Activated CD4-positive, alpha-beta T cell treated with anti-CD3 and anti-CD28 coated beads, Interleukin-2, amount 10 ng/mL, durations not matched to agents 24 days and 14 days (primary cell): ENCODE data around the gene HSD17B1. TPM values are rescaled to one million over a fixed set of nuclear protein-coding genes. Genes with fewer than 3 reads are reported as not detected.

ENCODE experiments used
- DNase-seq: peaks from one replicate; pipeline ENCODE4 v3.0.0; 2022
- H3K27ac Mint-ChIP-seq: one replicate; pipeline ENCODE4 v1.8.0; 2022; ENCODE audit warnings: mild to moderate bottlenecking, mixed read lengths
- H3K27me3 Mint-ChIP-seq: one replicate; pipeline ENCODE4 v1.8.0; 2022; ENCODE audit warnings: mixed read lengths
- H3K36me3 Mint-ChIP-seq: one replicate; pipeline ENCODE4 v1.8.0; 2022; ENCODE audit warnings: low read depth, mild to moderate bottlenecking, mixed read lengths
- H3K4me1 Mint-ChIP-seq: one replicate; pipeline ENCODE4 v1.8.0; 2021; ENCODE audit warnings: mixed read lengths
- H3K4me3 Mint-ChIP-seq: one replicate; pipeline ENCODE4 v1.8.0; 2022; ENCODE audit warnings: mild to moderate bottlenecking, moderate library complexity, mixed read lengths
- H3K9me3 Mint-ChIP-seq: one replicate; pipeline ENCODE4 v1.8.0; 2021; ENCODE audit warnings: mixed read lengths
- intact Hi-C: fragments of 100-400 bp; cut with micrococcal nuclease; formaldehyde crosslinking; loops from one replicate; pipeline ENCODE4 v1.15.1; 2023
- total RNA-seq: library from RNA; stranded (reverse); gene quantifications from 2 replicates; pipeline ENCODE4 v1.2.3, GENCODE V29; 2022

Gene HSD17B1
- total RNA-seq, 1 donor from 2014 or later: 0.42 TPM

DNA sequence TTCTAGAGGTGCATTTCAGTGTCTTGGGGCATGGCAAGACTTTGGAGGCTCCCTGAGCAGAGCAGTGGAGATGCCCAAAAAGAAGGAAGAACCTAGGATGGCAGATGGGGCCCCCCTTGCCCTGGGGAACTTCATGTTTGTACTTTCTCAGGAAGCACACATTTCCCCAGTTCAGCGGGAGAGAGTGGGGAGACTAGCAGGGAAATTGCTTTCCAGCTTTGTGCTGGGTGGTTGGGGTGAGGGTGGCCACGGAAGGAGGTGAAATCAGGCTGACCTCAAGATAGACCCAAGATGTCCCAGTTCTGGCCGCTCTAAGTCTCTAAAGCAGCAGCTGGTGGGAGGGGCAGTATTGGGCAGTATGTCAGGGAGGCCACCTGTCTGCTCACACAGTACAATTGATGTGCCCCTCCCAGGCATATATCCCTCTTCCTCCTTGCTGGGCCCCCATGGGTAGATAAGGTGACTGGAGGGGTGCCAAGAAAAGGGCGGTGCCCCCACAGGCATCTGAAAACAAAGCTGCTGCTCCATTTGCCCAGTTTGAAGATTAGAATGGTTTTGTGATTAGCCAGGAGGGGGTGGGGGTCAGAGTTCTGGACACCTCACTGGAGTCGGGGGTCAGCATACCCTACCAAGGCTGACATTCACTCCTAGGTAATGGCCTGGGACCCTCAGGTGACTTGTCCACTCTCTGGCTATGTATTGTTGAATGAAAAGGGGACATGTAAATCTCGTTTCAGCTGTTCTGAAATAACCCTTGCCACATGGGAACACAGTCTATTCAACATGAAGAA lies 33.8 kb upstream of the HSD17B1 start:
- no peak for DNase-seq
- Mint-ChIP-seq H3K36me3 (no peaks in the 10 kb centered on the region), H3K4me1 (peaks cover 5% of the 10 kb centered on the region), H3K9me3 (no peaks in the 10 kb centered on the region), H3K27me3 (no peaks in the 10 kb centered on the region), H3K4me3 (no peak overlapping the region), H3K27ac (no peak overlapping the region)
- intact Hi-C loops: no loop called here

DNA sequence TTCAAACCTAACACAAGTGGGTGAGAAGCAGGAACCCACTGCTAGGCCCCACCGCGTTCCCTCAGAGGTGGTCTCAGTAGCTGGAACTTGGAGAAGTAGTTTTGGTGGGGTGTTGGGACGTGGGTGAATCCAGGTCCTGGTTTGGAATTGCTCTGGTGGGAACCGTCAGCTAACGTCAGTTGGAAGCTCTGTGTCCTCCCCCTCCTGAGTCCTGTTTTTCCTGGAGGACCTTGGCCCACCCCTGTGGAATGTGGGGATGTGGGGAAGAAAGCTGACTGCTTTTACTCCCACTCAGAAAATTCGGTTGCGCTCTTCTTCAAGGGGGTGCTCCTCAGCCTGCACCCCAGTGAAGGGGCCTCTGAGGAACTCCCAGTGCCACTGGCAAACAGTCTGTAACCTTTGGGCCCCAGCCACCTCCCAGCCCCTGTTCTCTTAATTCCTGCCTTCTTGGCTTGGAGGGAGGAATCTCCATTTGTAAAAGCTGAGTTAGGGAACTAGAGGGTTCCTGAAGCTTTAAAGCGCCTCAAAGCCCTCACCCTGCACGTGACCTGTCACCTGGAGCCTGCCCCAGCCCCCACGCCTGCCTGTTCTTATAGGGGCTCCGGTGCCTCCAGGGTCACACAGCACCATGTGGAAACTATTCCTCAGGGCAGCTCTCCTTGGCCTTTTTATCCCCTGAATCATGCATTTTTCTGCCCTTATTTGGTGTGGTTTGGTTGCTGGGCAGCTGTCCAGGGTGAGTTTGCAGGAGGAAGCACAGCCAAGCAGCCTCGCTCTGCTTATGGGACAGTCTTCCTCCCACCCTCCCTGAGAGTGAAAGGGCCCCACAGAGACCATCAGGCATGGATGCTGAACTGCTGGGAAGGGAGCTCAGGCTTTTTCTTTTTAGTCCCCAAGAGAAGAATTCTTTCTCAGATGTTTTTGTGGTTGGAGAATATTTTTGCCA lies 32.9 kb upstream of the HSD17B1 start:
- H3K4me3 Mint-ChIP-seq: no peak overlapping the region
- peaks cover 5% of the 10 kb centered on the region for H3K4me1 Mint-ChIP-seq
- H3K36me3 Mint-ChIP-seq: no peaks in the 10 kb centered on the region
- intact Hi-C loops: no loop called here
- H3K9me3 Mint-ChIP-seq: no peaks in the 10 kb centered on the region
- no peak overlapping the region for H3K27ac Mint-ChIP-seq
- no peak for DNase-seq
- no peaks in the 10 kb centered on the region for H3K27me3 Mint-ChIP-seq

DNA sequence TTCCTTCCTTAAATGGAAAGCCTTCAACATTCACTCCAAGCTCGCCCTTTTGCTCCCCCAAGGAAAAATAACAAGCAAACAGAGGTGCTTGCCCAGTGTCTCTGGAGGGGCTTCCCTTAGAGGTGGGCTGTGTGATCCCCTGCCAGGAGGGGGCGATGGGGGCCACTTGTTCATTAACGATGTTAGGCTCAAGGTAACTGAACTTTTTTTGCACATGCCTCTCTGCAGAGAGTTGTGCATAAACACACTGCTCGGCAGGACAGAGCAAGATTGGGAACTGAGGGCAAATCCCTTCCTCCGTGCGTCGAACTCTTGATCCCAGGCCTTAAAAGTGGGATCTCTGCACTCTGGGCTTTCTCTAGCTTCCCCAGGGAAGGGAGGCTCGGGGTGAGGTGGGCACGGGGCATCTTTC lies 32.2 kb upstream of the HSD17B1 start:
- peak; percentile 69 for DNase-seq
- no peak overlapping the region for H3K27ac Mint-ChIP-seq
- no peaks in the 10 kb centered on the region for H3K9me3 Mint-ChIP-seq
- H3K4me1 Mint-ChIP-seq: peaks cover 5% of the 10 kb centered on the region
- intact Hi-C loops: no loop called here
- no peaks in the 10 kb centered on the region for H3K36me3 Mint-ChIP-seq
- H3K4me3 Mint-ChIP-seq: no peak overlapping the region
- H3K27me3 Mint-ChIP-seq: peaks cover 3% of the 10 kb centered on the region

DNA sequence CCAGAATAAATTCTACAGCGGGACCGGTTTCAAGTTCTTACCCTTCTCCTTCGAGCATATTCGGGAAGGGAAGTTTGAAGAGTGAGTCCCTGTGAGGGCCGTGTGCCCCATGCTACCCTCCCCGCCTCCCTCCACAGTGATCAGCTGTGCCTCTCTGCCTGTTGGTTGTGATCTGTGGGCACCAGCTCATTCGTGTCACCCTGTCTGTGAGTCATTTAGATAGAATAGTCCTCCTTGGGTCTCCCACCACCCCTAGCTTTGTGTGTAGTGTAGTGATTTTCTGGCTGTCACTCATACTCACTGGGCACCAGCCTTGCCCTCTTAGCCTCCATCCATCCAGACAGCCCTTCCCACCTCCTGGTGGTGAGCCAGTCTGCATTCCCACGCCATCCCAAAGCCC lies 31.7 kb upstream of the HSD17B1 start:
- no peaks in the 10 kb centered on the region for H3K36me3 Mint-ChIP-seq
- no peak for DNase-seq

DNA sequence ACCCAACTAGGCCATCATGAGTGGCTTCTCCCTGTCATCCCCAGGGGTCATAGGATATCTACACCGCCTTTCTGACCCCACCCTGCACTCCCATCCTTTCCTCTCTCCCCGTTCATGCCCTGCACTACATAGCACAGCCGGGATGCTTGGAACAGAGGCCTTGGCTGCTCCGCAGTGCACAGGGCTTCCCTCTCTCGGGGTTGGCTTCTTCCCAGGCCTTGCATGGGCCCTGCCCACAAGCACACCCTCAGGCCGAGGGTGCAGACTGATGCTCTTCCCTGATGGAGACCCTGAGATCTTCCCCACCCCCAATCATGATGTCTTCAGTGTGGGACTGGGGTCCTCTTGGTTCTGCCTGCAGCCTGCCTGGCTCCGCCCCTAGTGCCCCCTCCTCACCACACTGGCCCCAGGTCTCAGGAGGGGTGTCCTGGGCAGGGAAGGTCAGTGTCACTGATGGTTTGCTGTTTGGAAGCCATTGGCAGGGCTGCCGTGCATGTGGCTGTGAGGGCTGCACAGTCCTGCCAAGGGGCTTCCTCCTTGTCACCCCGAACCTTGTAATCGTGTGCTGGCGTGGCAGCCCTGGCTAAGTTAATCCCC lies 31.0 kb upstream of the HSD17B1 start:
- Mint-ChIP-seq H3K27ac (no peak overlapping the region), H3K36me3 (no peaks in the 10 kb centered on the region), H3K4me3 (no peak overlapping the region), H3K4me1 (peaks cover 5% of the 10 kb centered on the region), H3K27me3 (peaks cover 3% of the 10 kb centered on the region), H3K9me3 (no peaks in the 10 kb centered on the region)
- no peak for DNase-seq
- intact Hi-C loops: no loop called here

More for the DNA sequence above, 31.7 kb upstream of the HSD17B1 start:
- intact Hi-C loops: no loop called here
- peaks cover 5% of the 10 kb centered on the region for H3K4me1 Mint-ChIP-seq
- no peak overlapping the region for H3K4me3 Mint-ChIP-seq
- H3K27me3 Mint-ChIP-seq: peaks cover 3% of the 10 kb centered on the region
- H3K27ac Mint-ChIP-seq: no peak overlapping the region
- H3K9me3 Mint-ChIP-seq: no peaks in the 10 kb centered on the region

DNA sequence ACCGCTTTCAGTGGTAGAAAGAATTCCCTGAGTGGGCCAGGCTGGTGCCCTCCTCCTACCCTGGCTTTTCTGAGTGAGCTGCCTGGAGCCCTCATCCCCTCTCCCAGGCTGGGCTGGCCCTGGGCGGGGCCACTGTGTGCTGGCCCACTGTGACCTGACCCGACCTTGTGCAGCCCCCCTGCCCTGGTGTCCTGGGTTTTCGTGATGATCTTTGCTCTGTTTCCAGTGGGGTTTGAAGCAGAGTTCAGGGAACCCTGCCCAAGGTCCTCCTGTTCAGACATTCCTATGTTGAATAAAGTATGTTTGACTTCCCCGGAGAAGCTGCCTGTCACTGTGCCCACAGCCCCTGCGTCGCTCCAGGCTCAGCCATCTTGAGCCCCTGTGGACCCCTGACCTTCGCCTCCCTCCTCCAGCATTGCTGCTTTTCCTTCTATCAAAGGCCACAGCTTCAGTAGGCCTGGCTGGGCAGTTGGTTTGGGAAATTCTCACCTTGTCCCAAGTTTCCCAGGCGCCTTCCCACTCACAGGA lies 30.4 kb upstream of the HSD17B1 start:
- DNase-seq: no peak
- intact Hi-C loops: no loop called here
- Mint-ChIP-seq H3K27me3 (peaks cover 3% of the 10 kb centered on the region), H3K4me3 (no peak overlapping the region), H3K27ac (no peak overlapping the region), H3K36me3 (no peaks in the 10 kb centered on the region), H3K4me1 (peaks cover 6% of the 10 kb centered on the region), H3K9me3 (no peaks in the 10 kb centered on the region)

DNA sequence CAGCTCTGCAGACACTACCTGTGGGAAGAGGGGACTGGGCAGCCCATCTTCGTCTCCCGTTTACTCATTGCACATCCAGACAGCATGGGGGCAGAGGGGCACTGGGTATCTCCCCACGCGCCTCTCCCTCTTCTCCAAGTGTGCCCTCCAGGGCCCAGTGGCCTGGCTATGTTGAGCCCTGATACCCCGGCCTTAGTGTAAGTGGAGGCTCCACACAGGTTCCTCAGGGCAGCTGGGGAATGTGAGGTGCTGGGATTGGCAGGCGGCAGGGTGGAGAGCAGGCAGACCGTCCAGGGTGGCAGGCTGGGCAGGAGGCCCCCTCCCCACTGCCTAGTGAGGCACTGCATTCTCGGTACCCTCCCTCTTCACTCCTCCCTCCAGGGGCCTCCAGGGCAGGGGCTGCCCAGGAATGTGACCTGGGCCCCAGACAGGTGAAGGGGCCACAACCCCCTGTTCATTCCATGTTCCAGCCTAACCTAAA lies 29.9 kb upstream of the HSD17B1 start:
- intact Hi-C loops: no loop called here

DNA sequence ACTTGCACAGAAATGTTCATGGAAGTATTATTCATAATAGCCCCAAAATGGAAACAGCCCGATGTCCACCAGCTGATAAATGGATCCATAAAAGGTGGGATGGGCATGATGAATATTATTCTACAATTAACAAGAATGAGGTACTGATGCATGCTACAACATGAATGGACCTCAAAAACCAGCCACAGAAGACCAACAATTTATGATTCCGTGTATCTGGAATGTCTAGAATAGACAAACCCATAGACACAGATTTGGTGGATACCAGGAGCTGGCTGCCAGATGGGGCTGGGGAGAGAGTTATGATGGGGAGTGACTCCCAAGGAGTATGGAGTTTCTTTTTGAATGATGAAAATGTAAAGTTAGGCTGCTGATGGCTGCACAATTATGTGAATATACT lies 27.5 kb upstream of the HSD17B1 start:
- H3K36me3 Mint-ChIP-seq: no peaks in the 10 kb centered on the region
- H3K27me3 Mint-ChIP-seq: peaks cover 3% of the 10 kb centered on the region
- intact Hi-C loops: loop anchor here (5.0 kb wide), 1 partner anchor 213 kb away; no protein-coding TSS in a partner anchor
- no peak for DNase-seq
- no peaks in the 10 kb centered on the region for H3K9me3 Mint-ChIP-seq
- no peak overlapping the region for H3K27ac Mint-ChIP-seq
- H3K4me3 Mint-ChIP-seq: no peak overlapping the region
- H3K4me1 Mint-ChIP-seq: peaks cover 9% of the 10 kb centered on the region

More for the DNA sequence above, 29.9 kb upstream of the HSD17B1 start:
- DNase-seq: no peak
- Mint-ChIP-seq H3K36me3 (no peaks in the 10 kb centered on the region), H3K4me3 (no peak overlapping the region), H3K4me1 (peaks cover 3% of the 10 kb centered on the region), H3K27me3 (peaks cover 3% of the 10 kb centered on the region), H3K27ac (no peak overlapping the region), H3K9me3 (no peaks in the 10 kb centered on the region)

DNA sequence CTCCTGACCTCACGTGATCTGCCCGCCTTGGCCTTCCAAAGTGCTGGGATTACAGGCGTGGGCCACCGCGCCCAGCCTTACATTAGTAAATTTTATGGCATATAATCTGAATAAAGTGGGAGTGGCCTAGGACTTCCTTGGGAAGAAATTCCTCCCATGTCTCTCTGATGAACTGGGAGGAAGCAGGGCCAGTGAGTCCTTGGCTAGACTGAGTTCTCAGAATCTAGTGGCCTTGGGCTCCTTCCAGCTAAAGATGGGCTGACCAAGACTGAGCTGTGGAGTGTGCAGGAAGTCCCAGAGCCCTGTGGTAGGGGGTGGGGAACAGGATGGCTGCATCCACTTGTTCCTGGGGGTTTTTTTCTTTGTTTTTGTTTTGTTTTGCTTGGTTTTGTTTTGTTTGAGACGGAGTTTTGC lies 26.7 kb upstream of the HSD17B1 start:
- intact Hi-C loops: loop anchor here (2.0 to 5.0 kb wide), 2 partner anchors 97 to 214 kb away; no protein-coding TSS in a partner anchor
- peaks cover 3% of the 10 kb centered on the region for H3K27me3 Mint-ChIP-seq
- H3K9me3 Mint-ChIP-seq: no peaks in the 10 kb centered on the region
- DNase-seq: no peak
- peaks cover 16% of the 10 kb centered on the region for H3K4me1 Mint-ChIP-seq
- no peak overlapping the region for H3K4me3 Mint-ChIP-seq
- no peaks in the 10 kb centered on the region for H3K36me3 Mint-ChIP-seq
- no peak overlapping the region for H3K27ac Mint-ChIP-seq

DNA sequence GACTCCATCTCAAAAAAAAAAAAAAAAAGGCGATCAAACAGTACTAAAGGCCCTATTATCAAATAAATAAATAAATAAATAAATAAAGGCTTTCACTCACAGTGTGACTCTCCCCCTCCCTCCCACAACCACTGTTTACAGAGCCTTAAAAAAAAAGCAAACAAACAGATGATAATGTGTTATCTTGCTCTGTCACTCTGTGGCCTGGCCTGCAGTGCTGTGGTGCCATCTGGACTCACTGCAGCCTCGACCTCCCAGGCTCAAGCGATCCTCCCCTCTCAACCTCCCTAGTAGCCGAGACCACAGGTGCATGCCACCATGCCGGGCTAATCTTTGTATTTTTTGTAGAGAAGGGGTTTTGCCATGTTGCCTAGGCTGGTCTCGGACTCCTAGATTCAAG lies 24.8 kb upstream of the HSD17B1 start:
- peaks cover 7% of the 10 kb centered on the region for H3K27me3 Mint-ChIP-seq
- peaks cover 24% of the 10 kb centered on the region for H3K4me1 Mint-ChIP-seq
- intact Hi-C loops: loop anchor here (2.0 to 5.0 kb wide), 2 partner anchors 99 to 216 kb away; no protein-coding TSS in a partner anchor
- H3K27ac Mint-ChIP-seq: no peak overlapping the region
- no peaks in the 10 kb centered on the region for H3K36me3 Mint-ChIP-seq
- no peaks in the 10 kb centered on the region for H3K9me3 Mint-ChIP-seq
- no peak for DNase-seq
- H3K4me3 Mint-ChIP-seq: no peak overlapping the region

DNA sequence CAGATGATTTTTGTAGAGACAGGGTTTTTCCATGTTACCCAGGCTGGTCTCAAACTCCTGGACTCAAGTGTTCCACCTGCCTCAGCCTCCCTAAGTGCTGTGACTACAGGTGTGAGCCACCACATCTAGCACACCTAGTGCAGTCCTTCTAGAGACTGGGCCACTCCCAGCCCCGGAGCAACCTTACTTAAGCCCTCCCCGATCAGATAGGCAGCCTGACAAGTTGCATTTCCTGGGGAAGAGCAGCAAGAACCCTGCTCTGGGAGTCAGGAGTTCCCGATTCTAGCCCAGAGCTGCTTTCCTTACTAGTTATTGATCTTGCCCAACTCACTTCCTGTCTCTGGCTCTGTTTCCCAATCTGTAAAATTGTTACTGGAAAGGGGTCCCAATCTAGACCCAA lies 23.7 kb upstream of the HSD17B1 start:
- peaks cover 13% of the 10 kb centered on the region for H3K27me3 Mint-ChIP-seq

DNA sequence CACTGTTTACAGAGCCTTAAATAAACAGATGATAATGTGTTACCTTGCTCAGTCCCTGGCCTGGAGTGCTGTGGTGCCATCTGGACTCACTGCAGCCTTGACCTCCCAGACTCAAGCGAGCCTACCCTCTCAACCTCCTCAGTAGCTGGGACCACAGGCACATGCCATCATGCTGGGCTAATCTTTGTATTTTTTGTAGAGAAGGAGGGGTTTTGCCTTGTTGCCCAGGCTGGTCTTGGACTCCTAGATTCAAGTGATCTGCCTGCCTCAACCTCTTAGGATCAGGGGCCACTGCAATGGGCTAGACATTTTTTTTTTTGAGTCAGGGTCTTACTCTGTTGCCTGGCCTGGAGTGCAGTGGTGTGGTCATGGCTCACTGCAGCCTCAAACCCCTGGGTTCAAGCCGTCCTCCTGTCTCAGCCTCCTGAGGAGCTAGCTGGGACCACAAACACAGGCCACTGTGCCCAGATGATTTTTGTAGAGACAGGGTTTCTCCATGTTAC lies 21.7 kb upstream of the HSD17B1 start:
- peaks cover 10% of the 10 kb centered on the region for H3K27me3 Mint-ChIP-seq
- H3K36me3 Mint-ChIP-seq: no peaks in the 10 kb centered on the region
- H3K9me3 Mint-ChIP-seq: no peaks in the 10 kb centered on the region
- no peak for DNase-seq
- peaks cover 33% of the 10 kb centered on the region for H3K4me1 Mint-ChIP-seq
- no peak overlapping the region for H3K4me3 Mint-ChIP-seq
- intact Hi-C loops: no loop called here
- H3K27ac Mint-ChIP-seq: no peak overlapping the region

More for the DNA sequence above, 23.7 kb upstream of the HSD17B1 start:
- intact Hi-C loops: loop anchor here (5.0 kb wide), 1 partner anchor 217 kb away; no protein-coding TSS in a partner anchor
- H3K27ac Mint-ChIP-seq: no peak overlapping the region
- H3K4me1 Mint-ChIP-seq: peaks cover 26% of the 10 kb centered on the region
- H3K9me3 Mint-ChIP-seq: no peaks in the 10 kb centered on the region
- no peak overlapping the region for H3K4me3 Mint-ChIP-seq
- DNase-seq: no peak
- no peaks in the 10 kb centered on the region for H3K36me3 Mint-ChIP-seq
